SK-N-SH treated with all-trans-retinoic acid at 6 μM for 48 hours (cell line): ENCODE results near the gene MEAF6.

Source experiments
- ATAC-seq: fragments of 200-7000 bp; cut with Tn5 transposase; 3 replicates; pipeline ENCODE4 v1.9.1; 2020; ENCODE audit warnings: mild to moderate bottlenecking, moderate library complexity
- ARNTL ChIP-seq: fragments of 450-650 bp; formaldehyde crosslinking; IDR thresholded peaks from 2 replicates; pipeline ENCODE4 v1.5.0; 2020; ENCODE audit warnings: low read depth, mild to moderate bottlenecking, moderate library complexity, borderline replicate concordance
- BACH2 ChIP-seq: fragments of 250-450 bp; sonication (Bioruptor Pico); IDR thresholded peaks from 2 replicates; pipeline ENCODE4 v1.9.0; 2021; ENCODE audit warnings: mild to moderate bottlenecking, borderline replicate concordance
- CREB5 ChIP-seq: fragments of 250-450 bp; sonication (Bioruptor Pico); IDR thresholded peaks from 2 replicates; pipeline ENCODE4 v1.5.1; 2020; ENCODE audit warnings: low read depth, mild to moderate bottlenecking, moderate library complexity
- CSDC2 ChIP-seq: fragments of 250-450 bp; sonication (Bioruptor Pico); IDR thresholded peaks from 2 replicates; pipeline ENCODE4 v1.5.0; 2020; ENCODE audit warnings: mild to moderate bottlenecking, moderate library complexity
- CSRNP3 ChIP-seq: fragments of 250-450 bp; sonication (Bioruptor Pico); IDR thresholded peaks from 2 replicates; pipeline ENCODE4 v1.5.1; 2021; ENCODE audit warnings: mild to moderate bottlenecking, moderate library complexity
- ESRRG ChIP-seq: fragments of 250-450 bp; sonication (Bioruptor Pico); IDR thresholded peaks from 2 replicates; pipeline ENCODE4 v1.6.1; 2021; ENCODE audit warnings: mild to moderate bottlenecking
- GLIS3 ChIP-seq: fragments of 250-450 bp; sonication (Bioruptor Pico); IDR thresholded peaks from 2 replicates; pipeline ENCODE4 v1.5.0; 2020; ENCODE audit warnings: mild to moderate bottlenecking, moderate library complexity
- ISL1 ChIP-seq: fragments of 250-450 bp; sonication (Bioruptor Pico); IDR thresholded peaks from 2 replicates; pipeline ENCODE4 v2.1.2; 2022; ENCODE audit warnings: mild to moderate bottlenecking, moderate library complexity
- OSR1 ChIP-seq: fragments of 250-450 bp; sonication (Bioruptor Pico); IDR thresholded peaks from 2 replicates; pipeline ENCODE4 v1.8.0; 2022; ENCODE audit warnings: moderate library complexity, mild to moderate bottlenecking, inconsistent platforms
- PATZ1 ChIP-seq: fragments of 250-450 bp; sonication (Bioruptor Pico); IDR thresholded peaks from 2 replicates; pipeline ENCODE4 v1.8.0; 2020; ENCODE audit warnings: mild to moderate bottlenecking, moderate library complexity, borderline replicate concordance
- POU6F1 ChIP-seq: fragments of 250-450 bp; sonication (Bioruptor Pico); IDR thresholded peaks from 2 replicates; pipeline ENCODE4 v1.8.0; 2021; ENCODE audit warnings: low read depth, mild to moderate bottlenecking, moderate library complexity, borderline replicate concordance
- PPARA ChIP-seq: fragments of 250-450 bp; sonication (Bioruptor Pico); IDR thresholded peaks from 2 replicates; pipeline ENCODE4 v1.5.0; 2020; ENCODE audit warnings: mild to moderate bottlenecking, borderline replicate concordance
- RARB ChIP-seq: fragments of 250-450 bp; sonication (Bioruptor Pico); IDR thresholded peaks from 2 replicates; pipeline ENCODE4 v1.8.0; 2021; ENCODE audit warnings: mild to moderate bottlenecking, moderate library complexity
- SNAI2 ChIP-seq: fragments of 250-450 bp; sonication (Bioruptor Pico); IDR thresholded peaks from 2 replicates; pipeline ENCODE4 v1.5.0; 2020; ENCODE audit warnings: mild to moderate bottlenecking, moderate library complexity
- TCF4 ChIP-seq: fragments of 250-450 bp; sonication (Bioruptor Pico); IDR thresholded peaks from 2 replicates; pipeline ENCODE4 v1.8.0; 2021; ENCODE audit warnings: mild to moderate bottlenecking, moderate library complexity, borderline replicate concordance
- TOX ChIP-seq: fragments of 250-450 bp; sonication (Bioruptor Pico); IDR thresholded peaks from 2 replicates; pipeline ENCODE4 v1.8.0; 2021; ENCODE audit warnings: mild to moderate bottlenecking, moderate library complexity, borderline replicate concordance
- ZC3H10 ChIP-seq: fragments of 250-450 bp; sonication (Bioruptor Pico); IDR thresholded peaks from 2 replicates; pipeline ENCODE4 v1.5.1; 2021; ENCODE audit warnings: mild to moderate bottlenecking, moderate library complexity
- ZFP3 ChIP-seq: fragments of 250-450 bp; sonication (Bioruptor Pico); IDR thresholded peaks from 2 replicates; pipeline ENCODE4 v1.5.0; 2020; ENCODE audit warnings: mild to moderate bottlenecking, moderate library complexity
- ZFP30 ChIP-seq: fragments of 450-650 bp; formaldehyde crosslinking; IDR thresholded peaks from 2 replicates; pipeline ENCODE4 v1.5.0; 2022; ENCODE audit warnings: mild to moderate bottlenecking, moderate library complexity
- ZNF565 ChIP-seq: fragments of 450-650 bp; formaldehyde crosslinking; conservative IDR thresholded peaks from 2 replicates; pipeline ENCODE4 v1.5.0; 2020; ENCODE audit warnings: low read depth, mild to moderate bottlenecking, moderate library complexity
- ZNF70 ChIP-seq: fragments of 450-650 bp; formaldehyde crosslinking; IDR thresholded peaks from 2 replicates; pipeline ENCODE4 v1.5.0; 2020; ENCODE audit warnings: mild to moderate bottlenecking, moderate library complexity
- ZNF8 ChIP-seq: fragments of 450-650 bp; formaldehyde crosslinking; IDR thresholded peaks from 2 replicates; pipeline ENCODE4 v1.5.0; 2020; ENCODE audit warnings: mild to moderate bottlenecking, moderate library complexity

Gene MEAF6

GRCh38 chr1:37482796-37483744 lies 31.5 kb downstream of the MEAF6 start:
- TF ChIP-seq ZNF565: no peak
- no peak for TF ChIP-seq PPARA (CRISPR knock-in tag)
- TF ChIP-seq POU6F1: no peak
- TF ChIP-seq TOX (CRISPR knock-in tag): no peak
- no peak for TF ChIP-seq ZFP30 (CRISPR knock-in tag)
- TF ChIP-seq PATZ1 (CRISPR knock-in tag): no peak
- TF ChIP-seq ZC3H10 (CRISPR knock-in tag): no peak
- no peak for TF ChIP-seq ESRRG (CRISPR knock-in tag)
- no peak for TF ChIP-seq ZNF70 (CRISPR knock-in tag)
- ATAC-seq: no peak

- TF ChIP-seq TCF4 (CRISPR knock-in tag): no peak
- no peak for TF ChIP-seq RARB (CRISPR knock-in tag)
- no peak for TF ChIP-seq GLIS3 (CRISPR knock-in tag)
- TF ChIP-seq CSRNP3 (CRISPR knock-in tag): no peak
- TF ChIP-seq PPARA (CRISPR knock-in tag): no peak
- ATAC-seq: no peak
Measured at GRCh38 chr1:37482004-37482785, 32.4 kb downstream of the MEAF6 start.

GRCh38 chr1:37481289-37482003 lies 33.1 kb downstream of the MEAF6 start:
- TF ChIP-seq PPARA (CRISPR knock-in tag): no peak
- no peak for TF ChIP-seq TOX (CRISPR knock-in tag)
- no peak for TF ChIP-seq ZNF8 (CRISPR knock-in tag)
- ATAC-seq: no peak

GRCh38 chr1:37480581-37481288 lies 33.8 kb downstream of the MEAF6 start:
- TF ChIP-seq ISL1 (no peak), OSR1 (CRISPR knock-in tag) (no peak), ZFP3 (no peak), GLIS3 (CRISPR knock-in tag) (no peak), RARB (CRISPR knock-in tag) (no peak), BACH2 (CRISPR knock-in tag) (no peak), SNAI2 (CRISPR knock-in tag) (no peak), TOX (CRISPR knock-in tag) (no peak), TCF4 (CRISPR knock-in tag) (no peak), ZNF70 (CRISPR knock-in tag) (no peak), PATZ1 (CRISPR knock-in tag) (no peak), PPARA (CRISPR knock-in tag) (no peak), CSDC2 (CRISPR knock-in tag) (no peak), ZNF8 (CRISPR knock-in tag) (no peak), ZFP30 (CRISPR knock-in tag) (no peak), POU6F1 (no peak), ARNTL (CRISPR knock-in tag) (no peak), CREB5 (no peak)
- ATAC-seq: no peak
